Chondrocyte (in vitro differentiated cells): Measurements from ENCODE around the gene AKIP1. TPM values are rescaled to one million over a fixed set of nuclear protein-coding genes. Genes with fewer than 3 reads are reported as not detected.
A peak's percentile ranks its signal among the peaks of the same experiment; 100 is the strongest.

Experiments used
- DNase-seq: peaks from one replicate; pipeline ENCODE4 v3.0.0; 2021; ENCODE audit warnings: mixed read lengths, low spot score
- H3K27ac Mint-ChIP-seq: one replicate; pipeline ENCODE4 v1.8.0; 2021; ENCODE audit warnings: mild to moderate bottlenecking, moderate library complexity, mixed read lengths; ENCODE audit not compliant: unreplicated experiment
- H3K27me3 Mint-ChIP-seq: 2 replicates; pipeline ENCODE4 v1.8.0; 2021; ENCODE audit warnings: low read depth, mixed read lengths
- H3K36me3 Mint-ChIP-seq: 2 replicates; pipeline ENCODE4 v1.8.0; 2021; ENCODE audit warnings: low read depth, mixed read lengths
- H3K4me1 Mint-ChIP-seq: 2 replicates; pipeline ENCODE4 v1.8.0; 2021; ENCODE audit warnings: low read depth, mild to moderate bottlenecking, mixed read lengths
- H3K4me3 Mint-ChIP-seq: one replicate; pipeline ENCODE4 v1.8.0; 2021; ENCODE audit warnings: mild to moderate bottlenecking, moderate library complexity, mixed read lengths; ENCODE audit not compliant: unreplicated experiment
- H3K9me3 Mint-ChIP-seq: 2 replicates; pipeline ENCODE4 v1.8.0; 2021; ENCODE audit warnings: low read depth, mixed read lengths
- total RNA-seq: library from RNA; stranded (reverse); gene quantifications from 3 replicates; pipeline ENCODE4 v1.2.1, GENCODE V29; 2021
- TF ChIP-seq, protein P1 (sequence below): fragments of 200-600 bp; sonication (generic); IDR thresholded peaks from 2 replicates; pipeline ENCODE4 v1.5.0; 2021; ENCODE audit warnings: antibody characterized with exemption, mild to moderate bottlenecking, moderate library complexity

The AKIP1 gene
- total RNA-seq, 1 donor from 2014 or later: 30.1 TPM

DNA sequence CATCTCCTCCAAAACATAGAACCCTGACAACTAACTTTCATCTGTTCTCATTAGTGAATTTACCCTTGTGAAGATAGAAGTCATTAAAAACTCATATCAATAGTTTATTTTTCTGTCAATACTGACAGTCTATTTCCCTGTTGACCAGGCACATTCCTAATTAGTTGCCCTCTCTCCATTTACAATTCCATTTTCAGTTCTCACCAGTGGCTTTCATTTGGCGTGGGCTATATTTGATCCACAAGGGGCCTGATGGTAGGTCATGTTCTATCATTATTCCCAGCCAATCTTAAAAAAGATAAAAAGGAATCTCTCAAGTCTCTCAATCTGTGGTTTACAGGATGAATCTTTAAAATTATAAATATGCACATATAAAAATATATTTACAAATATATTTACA is 3.9 kb upstream of the AKIP1 start:
- H3K9me3 Mint-ChIP-seq: peaks cover 3% of the 10 kb centered on the region
- TF ChIP-seq, protein P1, sequence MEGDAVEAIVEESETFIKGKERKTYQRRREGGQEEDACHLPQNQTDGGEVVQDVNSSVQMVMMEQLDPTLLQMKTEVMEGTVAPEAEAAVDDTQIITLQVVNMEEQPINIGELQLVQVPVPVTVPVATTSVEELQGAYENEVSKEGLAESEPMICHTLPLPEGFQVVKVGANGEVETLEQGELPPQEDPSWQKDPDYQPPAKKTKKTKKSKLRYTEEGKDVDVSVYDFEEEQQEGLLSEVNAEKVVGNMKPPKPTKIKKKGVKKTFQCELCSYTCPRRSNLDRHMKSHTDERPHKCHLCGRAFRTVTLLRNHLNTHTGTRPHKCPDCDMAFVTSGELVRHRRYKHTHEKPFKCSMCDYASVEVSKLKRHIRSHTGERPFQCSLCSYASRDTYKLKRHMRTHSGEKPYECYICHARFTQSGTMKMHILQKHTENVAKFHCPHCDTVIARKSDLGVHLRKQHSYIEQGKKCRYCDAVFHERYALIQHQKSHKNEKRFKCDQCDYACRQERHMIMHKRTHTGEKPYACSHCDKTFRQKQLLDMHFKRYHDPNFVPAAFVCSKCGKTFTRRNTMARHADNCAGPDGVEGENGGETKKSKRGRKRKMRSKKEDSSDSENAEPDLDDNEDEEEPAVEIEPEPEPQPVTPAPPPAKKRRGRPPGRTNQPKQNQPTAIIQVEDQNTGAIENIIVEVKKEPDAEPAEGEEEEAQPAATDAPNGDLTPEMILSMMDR: no peak
- peak overlapping the region; percentile 94 for H3K27ac Mint-ChIP-seq
- H3K36me3 Mint-ChIP-seq: no peaks in the 10 kb centered on the region
- H3K4me1 Mint-ChIP-seq: peaks cover 53% of the 10 kb centered on the region
- no peak overlapping the region for H3K4me3 Mint-ChIP-seq
- H3K27me3 Mint-ChIP-seq: no peaks in the 10 kb centered on the region
- no peak for DNase-seq

DNA sequence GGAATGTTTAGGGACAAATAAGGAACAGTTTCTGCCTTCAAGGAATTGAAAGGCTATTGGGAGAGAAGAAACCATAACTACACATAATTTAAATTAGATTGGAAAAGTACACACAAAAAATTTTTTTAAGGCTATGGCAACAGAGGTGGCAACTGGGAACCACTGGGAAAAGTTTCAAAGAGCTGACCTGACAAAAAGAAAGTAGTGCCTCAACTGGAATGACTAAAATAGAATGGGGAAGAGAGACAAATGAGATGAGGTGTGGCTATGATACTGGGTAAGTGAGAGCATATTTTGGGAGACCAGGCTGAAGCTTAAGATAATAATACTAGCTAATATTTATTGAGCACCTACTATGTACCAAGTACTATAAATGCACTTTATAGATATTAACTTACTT is 2.9 kb upstream of the AKIP1 start:
- Mint-ChIP-seq H3K4me1 (peaks cover 55% of the 10 kb centered on the region), H3K27ac (peak overlapping the region; percentile 9), H3K27me3 (no peaks in the 10 kb centered on the region), H3K4me3 (no peak overlapping the region), H3K9me3 (no peaks in the 10 kb centered on the region), H3K36me3 (no peaks in the 10 kb centered on the region)
- TF ChIP-seq, protein P1: no peak
- no peak for DNase-seq

DNA sequence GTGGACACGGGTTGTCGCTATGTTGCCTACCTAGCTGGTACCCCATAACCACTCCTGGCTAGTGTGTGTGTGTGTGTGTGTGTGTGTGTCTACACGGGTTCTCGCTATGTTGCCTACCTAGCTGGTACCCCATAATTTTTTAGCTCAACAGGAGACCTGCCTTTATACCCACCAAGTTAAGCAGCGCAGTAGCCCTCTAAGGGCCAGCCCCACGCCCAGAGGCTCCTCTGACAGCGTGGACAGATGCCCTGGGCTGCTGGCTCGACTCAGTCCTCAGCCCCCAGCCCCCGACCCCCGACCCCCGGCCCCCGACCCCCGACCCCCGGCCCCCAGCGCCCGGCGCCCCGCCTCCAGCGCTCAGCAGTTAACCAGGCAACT is 351 bp upstream of the AKIP1 start:
- H3K36me3 Mint-ChIP-seq: no peaks in the 10 kb centered on the region
- TF ChIP-seq, protein P1: no peak
- no peaks in the 10 kb centered on the region for H3K27me3 Mint-ChIP-seq
- H3K27ac Mint-ChIP-seq: no peak overlapping the region
- H3K4me3 Mint-ChIP-seq: peak overlapping the region; percentile 73
- peaks cover 71% of the 10 kb centered on the region for H3K4me1 Mint-ChIP-seq
- no peaks in the 10 kb centered on the region for H3K9me3 Mint-ChIP-seq
- DNase-seq: no peak

DNA sequence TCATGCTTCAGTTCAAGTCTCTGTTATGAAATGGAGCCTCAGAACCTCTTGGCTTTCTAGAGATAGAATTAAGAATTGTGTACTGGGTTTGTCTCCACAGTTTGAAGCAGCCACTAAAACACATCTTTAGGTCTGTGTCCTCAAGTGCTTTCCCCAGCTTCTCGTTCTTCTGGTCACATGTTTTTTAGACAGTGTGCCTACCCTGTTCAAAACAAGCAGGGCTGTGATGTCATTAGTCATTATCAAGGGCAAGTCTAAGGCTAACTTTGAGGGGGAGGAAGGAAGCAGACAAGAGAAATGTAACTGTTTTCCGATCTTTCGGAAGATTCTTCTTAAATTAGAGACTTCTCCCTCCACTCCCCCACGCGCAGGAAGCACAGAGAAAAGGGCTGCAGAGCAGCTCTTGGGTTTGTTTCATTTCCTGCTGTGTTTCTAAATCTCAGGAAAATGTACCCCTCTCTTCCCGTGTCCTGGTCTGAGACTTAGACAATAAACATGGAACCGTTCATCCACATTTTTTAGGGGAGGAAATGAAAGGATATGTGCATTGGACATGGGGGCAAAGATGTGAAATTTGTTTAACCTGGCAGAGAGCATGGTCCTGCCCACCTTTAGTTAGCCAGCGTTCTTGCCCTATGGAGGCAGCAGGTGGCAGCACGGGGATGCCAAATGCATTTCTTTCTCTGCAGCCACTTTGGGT is 3.1 kb downstream of the AKIP1 start:
- H3K36me3 Mint-ChIP-seq: peaks cover 1% of the 10 kb centered on the region
- no peaks in the 10 kb centered on the region for H3K27me3 Mint-ChIP-seq
- no peaks in the 10 kb centered on the region for H3K9me3 Mint-ChIP-seq
- peak overlapping the region; percentile 33 for H3K4me3 Mint-ChIP-seq
- peak overlapping the region; percentile 75 for H3K27ac Mint-ChIP-seq
- DNase-seq: no peak
- peaks cover 77% of the 10 kb centered on the region for H3K4me1 Mint-ChIP-seq
- TF ChIP-seq, protein P1: peak; percentile 86

DNA sequence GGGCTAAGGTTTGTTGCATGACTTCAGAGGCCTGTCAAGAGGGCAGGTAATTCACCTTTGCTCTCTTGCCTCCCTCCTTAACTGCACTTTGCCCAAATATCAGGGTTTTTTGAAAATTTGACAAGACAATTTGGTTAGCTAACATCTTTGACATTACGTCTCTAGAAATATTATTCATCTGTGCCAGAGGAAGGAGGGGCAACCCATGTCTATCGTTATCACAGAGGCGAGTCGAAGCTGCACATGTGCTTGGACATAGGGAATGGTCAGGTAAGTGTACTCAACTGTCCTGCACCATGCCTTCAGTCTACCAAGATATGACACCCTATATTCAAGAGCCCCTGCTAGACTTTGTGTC is 3.7 kb downstream of the AKIP1 start:
- Mint-ChIP-seq H3K27me3 (no peaks in the 10 kb centered on the region), H3K36me3 (peaks cover 1% of the 10 kb centered on the region), H3K4me1 (peaks cover 71% of the 10 kb centered on the region), H3K9me3 (no peaks in the 10 kb centered on the region), H3K4me3 (no peak overlapping the region), H3K27ac (peak overlapping the region; percentile 75)
- DNase-seq: no peak
- TF ChIP-seq, protein P1: peak; percentile 19
